GM19025 (cell line): Measurements from ENCODE around the gene ITGB2.
"Not testable (repeated sequence)": the region's sequence is repeated elsewhere in the genome, so short reads cannot be mapped to it uniquely, and the experiment has no call there.

Experiments
- ATAC-seq: cut with Tn5 transposase; IDR thresholded peaks from one replicate; pipeline ENCODE4 v1.9.1; 2021; ENCODE audit warnings: mild to moderate bottlenecking, low read depth, moderate library complexity; ENCODE audit not compliant: unreplicated experiment

Gene ITGB2

DNA sequence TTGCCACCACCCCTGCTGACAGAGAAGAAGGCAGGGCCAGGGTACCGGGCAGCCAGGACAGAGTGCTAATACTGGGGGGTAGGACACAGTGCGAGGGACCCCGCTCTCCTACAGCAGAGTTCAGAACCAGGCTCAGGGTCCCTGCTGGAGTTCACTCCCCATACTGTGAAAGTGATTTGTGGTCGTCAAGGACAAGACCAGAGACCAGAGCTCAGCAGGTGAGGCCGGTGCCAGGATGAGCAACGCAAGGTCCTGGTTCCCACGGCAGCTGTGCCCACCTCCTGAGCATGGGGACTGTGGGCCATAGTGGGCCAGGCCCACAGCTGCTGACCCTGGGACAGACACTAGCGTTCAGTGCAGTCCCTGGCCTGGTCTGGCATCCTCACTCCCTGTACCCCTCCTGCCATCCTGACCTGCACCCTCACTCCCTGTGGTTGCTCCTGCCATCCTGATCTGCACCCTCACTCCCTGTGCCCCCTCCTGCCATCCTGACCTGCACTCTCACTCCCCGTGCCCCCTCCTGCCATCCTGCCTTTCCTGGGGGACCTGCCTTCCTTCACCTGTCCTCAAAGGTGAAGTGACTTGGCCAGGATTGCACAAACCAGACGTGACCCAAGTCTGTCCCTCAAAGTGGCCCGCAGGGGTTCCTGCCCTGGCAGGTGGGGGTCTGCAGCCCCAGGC, 33.4 kb downstream of the ITGB2 start:
- no peak for ATAC-seq

DNA sequence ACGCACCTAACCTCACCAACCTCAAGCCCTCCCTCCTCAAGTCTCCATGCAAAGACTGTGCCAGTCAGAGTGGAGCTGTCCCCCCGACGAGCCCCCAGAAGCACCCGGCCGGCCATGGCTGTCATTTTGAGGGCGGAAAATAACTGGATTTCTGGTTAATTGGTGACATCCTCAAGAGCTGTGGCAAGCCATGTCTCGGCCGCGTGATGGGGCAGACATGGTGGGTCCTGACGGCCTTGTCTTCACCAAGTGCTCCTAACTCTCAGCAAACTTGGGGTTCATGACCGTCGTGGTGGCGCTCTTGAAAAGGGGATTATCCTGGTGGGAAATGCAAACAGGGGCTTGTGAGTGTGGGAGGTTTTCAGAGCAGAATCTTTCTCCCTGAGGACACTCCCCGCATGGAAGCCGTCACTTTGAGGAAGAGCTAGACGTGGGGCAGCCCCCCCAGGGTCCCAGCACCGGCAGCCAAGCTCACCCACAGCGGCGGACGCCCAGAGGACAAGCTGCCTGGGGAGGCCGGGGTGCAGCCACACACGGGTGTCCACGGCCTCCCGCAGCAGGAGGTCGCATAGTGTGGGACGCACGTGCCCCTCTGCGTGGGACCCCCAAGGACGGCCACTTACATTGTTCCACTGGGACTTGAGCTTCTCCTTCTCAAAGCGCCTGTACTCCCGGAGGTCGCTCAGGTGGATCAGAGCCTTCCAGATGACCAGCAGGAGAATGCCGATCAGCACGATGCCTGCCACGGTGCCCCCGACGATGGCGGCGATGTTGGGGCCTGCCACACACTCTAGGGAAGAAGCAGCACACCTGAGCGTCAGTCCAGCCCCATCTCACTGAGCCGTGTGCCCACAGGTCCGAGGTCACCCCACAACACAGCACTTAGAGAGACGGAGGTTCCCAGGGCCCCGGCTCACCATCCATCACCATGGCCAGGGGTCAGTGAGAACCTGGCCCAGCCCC, 34.3 kb downstream of the ITGB2 start:
- no peak for ATAC-seq

DNA sequence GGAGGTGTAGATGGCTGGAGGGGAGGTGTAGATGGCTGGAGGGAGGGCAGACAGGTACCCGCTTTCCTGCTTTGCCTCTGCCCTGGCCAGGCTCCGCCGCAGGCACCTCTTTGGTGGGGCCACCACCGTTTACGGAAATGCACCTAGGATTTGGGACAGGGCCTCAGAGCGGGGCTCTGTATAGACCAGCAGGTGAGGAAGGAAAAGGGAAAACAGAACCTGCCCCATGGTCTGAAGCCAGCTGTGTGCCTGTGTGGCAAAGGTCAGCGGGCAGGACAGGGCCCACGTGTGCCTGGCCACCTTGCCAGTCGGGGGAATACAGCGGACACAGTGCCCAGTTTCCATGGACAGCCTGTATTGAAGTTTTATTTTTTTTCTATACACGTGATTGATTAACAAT, 35.1 kb downstream of the ITGB2 start:
- no peak for ATAC-seq

DNA sequence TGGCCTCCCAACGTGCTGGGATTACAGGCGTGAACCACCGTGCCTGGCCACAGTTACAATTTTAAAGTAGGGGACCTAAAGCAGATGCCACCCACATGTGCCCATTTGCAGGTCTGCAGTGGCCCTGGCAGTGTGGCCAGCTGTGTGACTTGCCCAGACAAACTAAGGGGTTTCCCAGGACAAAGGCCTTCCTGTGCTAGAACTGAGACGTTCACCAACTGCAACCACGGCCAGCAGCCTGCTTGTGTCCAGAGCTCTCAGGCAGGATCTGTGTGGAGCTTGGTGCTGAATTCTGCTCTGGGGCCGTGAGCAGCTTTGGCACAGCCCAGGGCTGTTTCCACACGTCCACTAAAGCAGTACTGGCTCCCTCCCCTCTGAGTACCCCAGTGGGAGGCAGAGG, 36.6 kb downstream of the ITGB2 start:
- ATAC-seq = no peak

DNA sequence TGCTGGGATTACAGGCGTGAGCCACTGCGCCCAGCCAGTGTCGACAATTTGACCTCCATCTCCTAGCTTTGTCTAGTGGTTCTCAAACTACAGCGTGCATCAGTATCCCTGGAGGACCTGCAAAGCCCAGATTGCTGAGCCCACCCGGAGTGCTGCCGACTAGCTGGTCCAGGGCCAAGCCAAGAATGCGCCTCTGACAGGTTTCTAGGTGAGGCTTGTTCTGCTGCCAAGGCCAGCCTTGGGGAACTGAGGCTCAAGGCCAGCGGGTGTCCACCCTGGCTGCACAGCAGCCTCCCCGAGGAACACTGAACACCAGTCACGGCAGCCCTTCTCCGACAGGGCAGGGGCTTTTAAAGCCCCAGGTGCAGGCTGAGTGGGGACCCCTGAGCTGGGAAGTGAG, 37.4 kb downstream of the ITGB2 start:
- ATAC-seq = no peak

DNA sequence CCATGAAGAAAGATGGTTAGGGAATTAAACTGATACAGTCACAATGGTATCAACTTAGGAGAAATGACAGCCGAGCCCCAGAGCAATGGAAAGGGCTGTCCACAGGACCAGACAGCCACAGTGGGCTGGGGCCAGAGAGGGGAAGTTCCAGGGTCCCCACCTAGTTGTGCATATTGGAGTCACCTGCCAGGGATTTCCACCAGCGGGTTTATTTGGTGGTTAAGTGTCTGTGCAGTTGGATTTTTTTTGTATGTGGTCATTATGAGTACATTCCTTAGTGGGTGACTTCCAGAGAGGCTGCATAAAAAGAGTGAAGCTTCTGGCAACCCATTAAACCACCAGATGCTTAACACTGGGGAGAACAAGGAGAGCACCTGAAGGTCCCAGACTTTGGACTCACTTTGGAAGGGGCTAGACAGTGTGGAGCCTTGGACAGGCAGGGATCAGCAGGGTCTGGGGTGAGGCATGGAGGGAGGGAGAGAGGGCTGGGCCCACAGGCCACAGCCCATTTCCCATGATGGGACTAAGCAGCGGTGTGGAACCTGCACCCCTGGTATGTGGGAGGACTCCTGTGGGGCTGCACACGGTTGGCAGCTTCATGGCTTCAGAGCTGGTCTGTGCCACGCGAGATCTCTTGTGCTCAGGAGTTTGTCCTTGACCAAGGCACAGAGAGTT, 39.4 kb downstream of the ITGB2 start:
- ATAC-seq = no peak

DNA sequence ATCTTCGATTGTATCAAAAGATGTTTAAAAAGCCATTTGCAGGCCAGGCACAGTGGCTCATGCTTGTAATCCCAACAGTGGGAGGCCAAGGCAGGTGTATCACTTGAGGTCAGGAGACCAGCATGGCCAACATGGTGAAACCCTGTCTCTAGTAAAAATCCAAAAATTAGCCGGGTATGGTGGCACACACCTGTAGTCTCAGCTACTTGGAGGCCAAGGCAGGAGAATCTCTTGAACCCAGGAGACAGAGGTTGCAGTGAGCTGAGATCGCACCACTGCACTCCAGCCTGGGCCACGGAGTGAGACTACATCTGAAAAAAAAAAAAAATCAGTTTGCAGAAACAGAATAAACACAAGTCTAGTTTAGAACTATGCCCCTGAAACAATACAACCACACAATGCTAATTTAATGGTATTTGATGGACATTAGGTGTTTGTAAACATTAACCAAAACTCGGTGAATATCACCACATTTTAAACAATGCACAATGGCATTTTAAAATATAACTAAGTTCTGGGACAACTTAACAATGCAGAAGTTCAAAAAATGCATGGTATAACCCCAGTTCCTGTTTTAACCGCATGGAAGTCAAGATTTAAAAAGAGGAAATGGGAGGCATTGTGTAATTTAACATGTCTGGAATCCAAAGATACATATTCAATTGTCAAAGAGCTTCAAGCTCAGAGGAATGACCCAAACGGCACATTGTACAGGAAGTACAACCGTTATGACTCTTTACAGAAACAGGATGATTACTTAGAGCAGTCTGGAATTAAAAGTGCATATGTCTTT, 40.1 kb downstream of the ITGB2 start:
- no peak for ATAC-seq

DNA sequence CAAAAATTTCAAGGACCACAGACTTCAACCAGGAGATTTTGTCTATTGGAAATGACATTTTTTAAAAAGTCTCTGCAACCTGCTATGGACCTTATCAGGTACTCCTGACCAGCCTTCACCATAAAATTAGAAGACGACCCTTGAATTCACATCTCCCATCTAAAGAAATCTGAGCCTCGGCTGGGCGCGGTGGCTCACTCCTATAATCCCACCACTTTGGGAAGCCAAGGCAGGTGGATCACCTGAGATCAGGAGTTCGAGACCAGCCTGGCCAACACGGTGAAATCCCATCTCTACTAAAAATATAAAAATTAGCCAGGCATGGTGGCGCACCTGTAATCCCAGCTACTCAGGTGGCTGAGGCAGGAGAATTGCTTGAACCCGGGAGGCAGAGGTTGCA, 41.5 kb downstream of the ITGB2 start:
- ATAC-seq = not testable (repeated sequence)

DNA sequence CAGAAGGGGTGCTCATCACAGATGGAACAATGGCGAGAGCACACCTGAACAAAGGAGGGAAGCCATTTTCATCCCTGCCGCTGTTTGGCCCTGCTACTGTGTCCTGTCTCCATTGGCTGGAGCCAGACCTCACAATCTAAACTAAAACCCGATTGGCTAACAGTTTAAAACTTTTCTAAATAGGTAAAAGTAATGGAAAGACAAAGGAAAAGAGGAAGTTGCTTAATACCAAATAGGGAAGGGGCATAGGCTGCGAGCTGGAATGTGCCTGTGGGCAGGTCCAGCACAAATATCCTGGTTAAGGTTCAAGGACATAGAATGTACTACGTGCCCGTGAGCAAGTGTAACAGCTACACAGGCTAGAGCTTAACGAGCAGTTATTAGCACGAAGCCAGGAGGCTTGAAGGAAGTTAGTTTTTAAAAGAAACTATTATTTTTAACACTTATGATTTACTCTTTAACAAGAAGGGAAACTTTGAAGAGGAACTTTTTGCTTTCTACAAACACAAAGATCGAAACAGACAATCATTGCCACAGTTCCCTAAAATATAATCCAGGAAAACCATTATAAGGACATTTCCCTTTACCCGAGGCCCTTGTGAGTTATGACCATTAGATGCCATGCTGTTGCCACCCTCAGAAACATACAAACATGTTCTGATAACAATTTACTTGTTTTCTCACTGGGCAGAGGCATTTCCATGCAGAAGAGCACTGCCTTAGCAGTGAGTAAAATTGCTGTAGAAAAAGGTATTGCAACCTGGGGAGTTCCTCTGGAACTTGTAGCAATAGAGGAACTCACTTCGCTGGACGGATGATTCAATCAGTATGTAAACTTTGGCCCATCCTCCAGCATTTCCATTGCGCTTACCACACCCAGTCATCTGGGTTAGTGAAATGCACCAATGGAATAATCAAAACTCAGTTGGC, 42.4 kb downstream of the ITGB2 start:
- no peak for ATAC-seq

DNA sequence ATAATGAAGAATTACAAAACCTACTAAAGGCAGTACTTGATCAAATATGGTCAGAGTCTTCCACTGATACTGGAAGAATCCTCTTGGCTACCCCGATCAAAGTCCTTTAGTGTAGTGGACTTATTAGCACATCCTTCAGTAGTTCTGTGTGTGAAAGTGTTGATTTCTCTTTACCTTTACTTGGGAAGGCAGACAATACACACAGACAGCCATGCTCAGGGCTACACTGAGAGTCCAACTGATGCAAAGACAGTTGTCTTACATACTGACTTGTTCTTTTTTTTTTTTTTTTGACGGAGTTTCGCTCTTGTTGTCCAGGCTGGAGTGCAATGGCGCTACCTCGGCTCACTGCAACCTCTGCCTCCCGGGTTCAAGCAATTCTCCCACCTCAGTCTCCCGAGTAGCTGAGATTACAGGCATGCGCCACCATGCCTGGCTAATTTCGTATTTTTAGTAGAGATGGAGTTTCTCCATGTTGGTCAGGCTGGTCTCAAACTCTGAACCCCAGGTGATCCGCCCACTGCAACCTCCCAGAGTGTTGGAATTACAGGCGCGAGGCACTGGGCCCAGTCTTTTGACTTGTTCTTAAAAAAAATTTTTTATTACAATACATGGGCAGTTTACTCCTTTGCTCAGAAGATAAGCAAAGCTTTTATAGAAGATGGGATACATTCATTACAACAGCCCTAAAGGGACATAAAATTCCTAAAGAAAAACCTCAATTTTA, 43.7 kb downstream of the ITGB2 start:
- no peak for ATAC-seq

DNA sequence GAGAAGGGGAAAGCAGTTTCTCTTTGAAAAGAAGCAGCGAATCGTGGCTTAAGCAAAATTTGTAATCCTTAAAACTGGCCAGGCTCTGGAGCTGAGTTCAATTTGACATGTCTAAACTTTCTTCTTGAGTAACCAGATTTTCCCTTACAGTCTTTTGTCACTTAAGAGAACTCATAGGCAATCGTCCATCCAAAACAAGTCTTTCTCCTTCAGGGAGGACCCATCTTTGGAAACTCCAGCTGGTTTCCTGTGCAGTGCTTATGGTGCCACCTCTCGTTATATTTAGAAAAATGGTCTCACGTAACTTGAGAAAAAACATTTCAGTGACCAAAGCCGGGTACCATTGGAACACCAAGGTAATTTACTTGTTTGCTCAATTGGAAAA, 45.4 kb downstream of the ITGB2 start:
- ATAC-seq = no peak

DNA sequence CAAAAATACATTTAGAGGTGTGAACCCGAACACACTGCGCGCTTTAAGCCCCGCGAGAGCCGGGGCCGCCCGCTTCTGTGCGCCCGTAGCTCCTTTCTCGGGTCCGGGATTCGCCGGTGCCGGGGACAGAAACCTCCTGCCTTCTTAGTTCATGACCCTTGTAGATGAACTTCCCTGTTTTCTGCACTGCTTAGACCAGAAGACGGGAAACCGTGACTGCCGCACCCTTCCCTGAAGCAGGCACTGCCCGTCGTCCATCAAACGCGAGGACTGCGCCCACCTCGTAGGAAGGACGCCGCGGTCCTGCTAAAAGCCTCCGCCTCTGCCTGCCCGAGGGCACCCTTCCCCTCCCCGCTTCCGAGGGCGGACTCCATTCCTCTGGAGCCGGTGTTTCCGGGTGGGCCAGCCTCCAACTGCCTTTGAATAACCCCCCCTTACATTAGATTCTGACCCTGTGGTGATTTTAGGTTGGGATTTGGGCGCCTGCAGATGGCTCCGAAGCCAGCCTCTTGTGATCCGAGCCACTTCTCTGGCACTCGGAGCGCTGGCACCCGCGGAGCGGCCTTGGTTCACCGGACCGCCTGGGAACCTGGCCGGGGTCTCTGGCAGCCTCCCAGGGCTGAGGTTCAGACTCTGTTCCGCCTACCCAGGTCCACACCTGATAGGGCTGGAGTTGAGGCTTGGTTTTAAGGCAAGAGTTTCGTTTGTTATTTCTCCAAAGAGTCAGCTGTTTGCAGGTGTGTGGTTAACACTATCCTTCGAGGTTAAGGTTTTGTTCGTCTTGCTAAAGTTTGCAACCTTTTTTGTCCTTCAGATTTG, 46.0 kb downstream of the ITGB2 start:
- no peak for ATAC-seq

DNA sequence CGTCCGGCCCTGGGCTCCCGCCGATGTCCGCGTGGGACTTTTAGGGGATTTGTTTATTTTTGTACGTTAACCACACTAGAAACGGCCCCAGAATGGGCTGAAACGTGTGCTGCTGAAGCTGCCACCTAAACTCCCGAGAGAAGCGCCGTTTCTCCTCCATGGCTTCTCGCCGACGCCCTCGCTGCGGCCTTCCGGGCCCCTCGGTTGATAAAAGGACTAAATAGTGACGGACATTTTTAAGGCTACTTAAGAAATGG, 46.5 kb downstream of the ITGB2 start:
- peak; percentile 0 for ATAC-seq

DNA sequence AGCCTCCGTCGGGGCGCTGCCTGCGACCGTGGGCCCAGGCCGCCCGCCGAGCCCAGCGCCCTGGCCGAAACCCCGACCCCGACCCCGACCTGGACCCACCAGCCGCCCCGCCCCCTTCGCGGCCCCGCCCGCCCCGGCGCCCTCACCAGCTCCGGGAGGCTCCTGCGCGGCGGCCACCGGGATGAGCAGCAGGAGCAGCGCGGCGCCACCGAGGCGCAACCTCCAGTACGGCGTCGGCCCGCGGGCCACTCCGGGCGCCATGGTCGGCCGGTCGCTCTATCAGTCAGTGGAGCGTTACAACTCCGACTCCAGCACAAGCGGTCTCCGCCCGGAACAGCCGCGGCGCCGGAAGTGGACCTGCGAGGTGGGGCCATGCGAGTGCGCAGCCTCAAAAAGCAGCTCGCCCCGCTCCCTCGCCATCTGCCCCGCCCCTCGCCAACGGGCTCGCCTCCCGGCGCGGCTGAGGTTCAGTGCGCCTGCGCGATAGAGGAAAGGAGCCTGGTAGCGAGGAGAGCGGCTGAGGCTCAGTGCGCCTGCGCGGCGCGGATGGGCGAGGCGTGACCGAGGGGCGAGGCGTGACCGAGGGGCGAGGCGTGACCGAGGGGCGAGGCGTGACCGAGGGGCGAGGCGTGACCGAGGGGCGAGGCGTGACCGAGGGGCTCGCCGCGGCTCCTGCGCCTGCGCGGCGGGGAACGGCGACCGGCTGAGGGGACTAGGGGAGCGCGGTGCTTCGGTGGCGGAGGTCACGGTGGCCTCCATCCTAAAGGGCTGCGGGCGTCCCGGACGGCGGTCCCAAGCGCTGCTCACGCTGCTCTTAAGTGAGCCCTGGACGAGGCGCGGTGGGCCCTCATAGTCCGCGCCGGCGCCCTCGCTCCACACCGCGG, 47.1 kb downstream of the ITGB2 start, which contains the start of gene PTTG1IP:
Gene PTTG1IP, minus strand, starts transcription at position 335 of the 884 bp plus-strand sequence. Its CDS starts 74 bp downstream, at position 261.
- peak; percentile 80 for ATAC-seq

DNA sequence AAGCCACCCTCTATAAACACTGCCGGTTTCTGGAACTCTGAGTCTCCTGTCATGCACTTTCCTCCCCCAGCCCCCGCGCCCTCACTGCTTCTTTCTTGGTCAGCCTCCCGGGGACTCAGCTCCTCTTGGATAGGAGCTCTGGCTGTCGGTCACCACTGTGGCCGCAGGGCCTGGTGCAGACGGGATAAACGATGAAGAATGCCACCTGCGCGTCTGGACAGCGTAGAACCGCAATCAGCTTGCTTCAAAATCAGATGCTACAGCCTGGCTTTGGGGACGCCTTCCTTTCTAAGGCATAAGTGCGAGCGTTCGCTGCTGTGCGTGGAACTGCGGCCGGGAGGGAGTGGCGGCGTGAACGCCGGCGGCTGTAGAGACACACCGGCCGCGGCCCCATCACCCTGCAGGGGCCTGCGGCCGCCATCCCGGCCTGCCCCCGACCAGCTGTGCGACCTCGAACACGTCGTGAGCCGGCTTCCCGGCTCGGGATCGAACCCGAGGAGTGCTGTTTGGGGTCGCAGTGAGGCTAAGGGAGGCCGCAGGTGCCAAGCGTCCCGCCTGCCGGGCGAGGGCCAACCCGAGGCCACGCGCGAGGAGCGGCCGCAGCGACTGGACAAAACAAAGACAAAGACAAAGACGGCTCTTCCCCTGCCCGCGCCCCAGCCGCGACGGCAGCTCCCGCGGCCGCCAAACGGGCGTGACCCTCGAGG, 47.9 kb downstream of the ITGB2 start:
- ATAC-seq = no peak

DNA sequence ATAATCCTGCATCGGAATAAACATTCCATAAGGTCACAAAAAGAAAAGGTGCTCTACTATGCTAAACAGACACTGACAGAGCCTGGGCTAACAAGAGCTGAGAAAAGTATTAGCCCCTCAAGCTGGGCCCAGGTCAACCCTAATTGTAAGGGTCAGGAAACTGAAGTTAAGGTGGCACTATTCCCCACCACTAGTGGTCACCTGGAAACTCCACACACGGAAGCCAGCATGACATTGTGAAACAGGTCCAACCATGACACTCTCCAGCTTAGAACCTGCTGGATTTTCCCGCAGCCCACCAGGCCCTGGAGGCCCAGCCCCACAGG, 48.4 kb downstream of the ITGB2 start:
- ATAC-seq = no peak
